Dedifferentiated amniotic fluid mesenchymal stem cell (primary cell): ENCODE results near the gene COL4A1.

ENCODE experiments used
- DNase-seq: peaks from one replicate; pipeline ENCODE4 v3.0.0-alpha.2; 2016; ENCODE audit errors: extremely low spot score

Gene COL4A1

GRCh38 chr13:110166598-110166997 lies 140.4 kb downstream of the COL4A1 start:
- DNase-seq: no peak

GRCh38 chr13:110164706-110165105 lies 142.3 kb downstream of the COL4A1 start:
- no peak for DNase-seq

GRCh38 chr13:110162866-110163658 lies 143.9 kb downstream of the COL4A1 start:
- DNase-seq: no peak

GRCh38 chr13:110162053-110162452 lies 144.9 kb downstream of the COL4A1 start:
- DNase-seq: no peak

GRCh38 chr13:110161112-110161882 lies 145.7 kb downstream of the COL4A1 start:
- no peak for DNase-seq

GRCh38 chr13:110158226-110158625 lies 148.7 kb downstream of the COL4A1 start:
- DNase-seq: no peak

- DNase-seq: no peak
These were observed 149.2 kb downstream of the COL4A1 start for GRCh38 chr13:110157718-110158117.

- DNase-seq: no peak
These were observed 150.5 kb downstream of the COL4A1 start for GRCh38 chr13:110156301-110157049.

GRCh38 chr13:110155072-110155471 lies 151.9 kb downstream of the COL4A1 start:
- DNase-seq: no peak

- no peak for DNase-seq
These were observed 152.5 kb downstream of the COL4A1 start for GRCh38 chr13:110154410-110154933.

GRCh38 chr13:110152351-110152750 lies 154.6 kb downstream of the COL4A1 start:
- no peak for DNase-seq

GRCh38 chr13:110151462-110151861 lies 155.5 kb downstream of the COL4A1 start:
- DNase-seq: no peak

- peak; percentile 16 for DNase-seq
These were observed 156.4 kb downstream of the COL4A1 start for GRCh38 chr13:110150384-110151101.

GRCh38 chr13:110149036-110149435 lies 157.9 kb downstream of the COL4A1 start:
- no peak for DNase-seq

- DNase-seq: no peak
These were observed 166.9 kb downstream of the COL4A1 start for GRCh38 chr13:110140099-110140498.

- DNase-seq: no peak
These were observed 168.3 kb downstream of the COL4A1 start for GRCh38 chr13:110138700-110139036.

GRCh38 chr13:110138010-110138699 lies 168.8 kb downstream of the COL4A1 start:
- DNase-seq: peak; percentile 53

GRCh38 chr13:110137680-110138009 lies 169.3 kb downstream of the COL4A1 start:
- no peak for DNase-seq

- no peak for DNase-seq
These were observed 170.0 kb downstream of the COL4A1 start for GRCh38 chr13:110136660-110137585.
